NB4 (cell line): Measurements from ENCODE around the gene VTN.

Experiments
- TF ChIP-seq, protein P1 (sequence below): IDR thresholded peaks from one replicate; pipeline ENCODE4 v1.5.1; 2012; ENCODE audit warnings: low read depth, low read length
- TF ChIP-seq, protein P2 (sequence below): IDR thresholded peaks from 2 replicates; pipeline ENCODE4 v1.6.1; 2011; ENCODE audit warnings: low read depth, low read length

DNA sequence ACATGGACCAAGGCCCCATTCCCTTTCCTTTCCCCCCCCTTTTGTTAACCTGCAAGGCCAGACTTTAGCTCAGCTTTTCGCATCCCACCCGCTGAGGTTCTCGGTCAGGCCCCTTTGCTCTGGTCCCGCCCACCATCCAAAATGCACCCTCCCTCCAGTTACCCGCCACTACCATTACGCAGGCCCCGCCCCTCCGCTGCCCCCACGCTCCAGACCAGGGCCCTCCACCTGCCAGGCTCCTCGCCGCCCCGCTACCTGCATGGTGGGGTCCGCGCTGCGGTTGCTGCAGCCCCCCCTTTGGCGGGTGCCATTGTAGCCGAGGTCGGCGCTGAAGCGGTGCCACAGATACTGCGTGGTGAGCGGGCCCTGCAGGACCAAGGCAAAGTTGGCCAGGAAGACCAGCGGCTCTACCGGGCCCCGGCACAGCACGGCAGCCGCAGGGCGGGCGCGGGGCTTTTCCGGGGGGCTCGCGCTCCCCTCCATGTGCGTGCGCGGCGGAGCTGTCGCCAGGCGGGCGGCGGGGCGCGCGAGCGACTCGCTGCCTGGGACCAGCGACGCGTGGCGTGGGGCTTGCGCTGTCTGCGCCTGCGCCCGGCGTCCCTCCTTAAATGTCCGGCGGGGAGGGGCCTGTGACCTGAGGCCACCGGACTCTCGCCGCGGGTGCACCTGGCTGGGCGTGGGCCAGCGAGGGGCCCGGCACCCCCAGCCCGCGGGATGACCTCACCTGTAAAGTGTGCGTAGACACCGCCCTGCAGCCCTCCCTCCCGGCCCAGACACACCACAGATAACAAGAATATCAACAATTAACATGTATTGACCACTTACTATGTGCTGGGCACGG is 35.7 kb upstream of the VTN start, which contains the start of gene SLC46A1:
- TF ChIP-seq, protein P1, sequence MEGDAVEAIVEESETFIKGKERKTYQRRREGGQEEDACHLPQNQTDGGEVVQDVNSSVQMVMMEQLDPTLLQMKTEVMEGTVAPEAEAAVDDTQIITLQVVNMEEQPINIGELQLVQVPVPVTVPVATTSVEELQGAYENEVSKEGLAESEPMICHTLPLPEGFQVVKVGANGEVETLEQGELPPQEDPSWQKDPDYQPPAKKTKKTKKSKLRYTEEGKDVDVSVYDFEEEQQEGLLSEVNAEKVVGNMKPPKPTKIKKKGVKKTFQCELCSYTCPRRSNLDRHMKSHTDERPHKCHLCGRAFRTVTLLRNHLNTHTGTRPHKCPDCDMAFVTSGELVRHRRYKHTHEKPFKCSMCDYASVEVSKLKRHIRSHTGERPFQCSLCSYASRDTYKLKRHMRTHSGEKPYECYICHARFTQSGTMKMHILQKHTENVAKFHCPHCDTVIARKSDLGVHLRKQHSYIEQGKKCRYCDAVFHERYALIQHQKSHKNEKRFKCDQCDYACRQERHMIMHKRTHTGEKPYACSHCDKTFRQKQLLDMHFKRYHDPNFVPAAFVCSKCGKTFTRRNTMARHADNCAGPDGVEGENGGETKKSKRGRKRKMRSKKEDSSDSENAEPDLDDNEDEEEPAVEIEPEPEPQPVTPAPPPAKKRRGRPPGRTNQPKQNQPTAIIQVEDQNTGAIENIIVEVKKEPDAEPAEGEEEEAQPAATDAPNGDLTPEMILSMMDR: no peak
- TF ChIP-seq, protein P2, sequence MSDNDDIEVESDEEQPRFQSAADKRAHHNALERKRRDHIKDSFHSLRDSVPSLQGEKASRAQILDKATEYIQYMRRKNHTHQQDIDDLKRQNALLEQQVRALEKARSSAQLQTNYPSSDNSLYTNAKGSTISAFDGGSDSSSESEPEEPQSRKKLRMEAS: no peak
